Osteoblast (primary cell): Measurements from ENCODE around the gene CXCR5. TPM values are rescaled to one million over a fixed set of nuclear protein-coding genes. Genes with fewer than 3 reads are reported as not detected.

Experiments used
- DNase-seq: peaks from one replicate; pipeline ENCODE4 v3.0.0; 2011; ENCODE audit warnings: low spot score, mixed read lengths; ENCODE audit not compliant: insufficient read length; ENCODE audit errors: missing footprints
- H2AFZ ChIP-seq: 2 replicates; pipeline ENCODE4 v1.6.0; 2011; ENCODE audit warnings: mild to moderate bottlenecking, low read length
- H3K27ac ChIP-seq: 2 replicates; pipeline ENCODE4 v1.5.1; 2011; ENCODE audit warnings: mild to moderate bottlenecking, low read depth, low read length, moderate library complexity
- H3K27me3 ChIP-seq: 2 replicates; pipeline ENCODE4 v1.6.0; 2012; ENCODE audit warnings: mild to moderate bottlenecking, control low read depth, inconsistent platforms, low read length, moderate library complexity; ENCODE audit not compliant: insufficient read depth
- H3K36me3 ChIP-seq: 2 replicates; pipeline ENCODE4 v1.5.1; 2011; ENCODE audit warnings: mild to moderate bottlenecking, low read length, control low read depth, moderate library complexity; ENCODE audit not compliant: insufficient read depth
- H3K4me1 ChIP-seq: 2 replicates; pipeline ENCODE4 v1.5.1; 2011; ENCODE audit warnings: mild to moderate bottlenecking, low read length, control low read depth, moderate library complexity; ENCODE audit not compliant: insufficient read depth
- H3K4me2 ChIP-seq: 2 replicates; pipeline ENCODE4 v1.6.0; 2011; ENCODE audit warnings: mild to moderate bottlenecking, low read length; ENCODE audit not compliant: insufficient read depth
- H3K4me3 ChIP-seq: fragments of 200-600 bp; sonication (generic); 3 replicates; pipeline ENCODE4 v1.5.1; 2012; ENCODE audit warnings: mild to moderate bottlenecking, low read length, inconsistent platforms; ENCODE audit not compliant: insufficient read depth
- H3K79me2 ChIP-seq: 2 replicates; pipeline ENCODE4 v1.6.0; 2012; ENCODE audit warnings: mild to moderate bottlenecking, low read length, control low read depth, inconsistent platforms; ENCODE audit not compliant: insufficient read depth
- H3K9me3 ChIP-seq: 2 replicates; pipeline ENCODE4 v1.5.1; 2011; ENCODE audit warnings: low read depth, low read length, control low read depth
- H4K20me1 ChIP-seq: 2 replicates; pipeline ENCODE4 v1.6.0; 2012; ENCODE audit warnings: mild to moderate bottlenecking, low read length, control low read depth; ENCODE audit not compliant: insufficient read depth
- CTCF ChIP-seq: IDR thresholded peaks from 2 replicates; pipeline ENCODE4 v1.5.1; 2011; ENCODE audit warnings: mild to moderate bottlenecking, low read depth, low read length, moderate library complexity; ENCODE audit errors: extremely low read depth
- total RNA-seq: library from RNA; depleted of rRNA; stranded (reverse); fragments of >200 nt; gene quantifications from 2 replicates; pipeline ENCODE4 v1.2.3, GENCODE V29; 2012

The CXCR5 gene
- total RNA-seq, 1 donor, result not detected

- Histone ChIP-seq H3K27me3 (no peaks in the 10 kb centered on the region), H3K4me3 (peak overlapping the region; percentile 99), H2AFZ (no peak overlapping the region), H3K9me3 (no peaks in the 10 kb centered on the region), H4K20me1 (peaks cover 50% of the 10 kb centered on the region), H3K4me1 (peaks cover 59% of the 10 kb centered on the region), H3K4me2 (peak overlapping the region; percentile 97), H3K27ac (peak overlapping the region; percentile 92), H3K79me2 (peaks cover 55% of the 10 kb centered on the region), H3K36me3 (no peaks in the 10 kb centered on the region)
- TF ChIP-seq CTCF, result no peak
- peak; percentile 97 for DNase-seq
These were observed 41.2 kb downstream of the CXCR5 start for GRCh38 chr11:118924591-118925585.

GRCh38 chr11:118927554-118928100 is 43.9 kb downstream of the CXCR5 start:
- TF ChIP-seq CTCF, result no peak
- peak overlapping the region; percentile 71 for H3K4me3 ChIP-seq
- H3K9me3 ChIP-seq, result no peaks in the 10 kb centered on the region
- H3K4me1 ChIP-seq, result peaks cover 39% of the 10 kb centered on the region
- DNase-seq, result peak; percentile 68
- peaks cover 28% of the 10 kb centered on the region for H3K79me2 ChIP-seq
- no peak overlapping the region for H2AFZ ChIP-seq
- peaks cover 24% of the 10 kb centered on the region for H4K20me1 ChIP-seq
- no peaks in the 10 kb centered on the region for H3K36me3 ChIP-seq
- peak overlapping the region; percentile 80 for H3K4me2 ChIP-seq
- peaks cover 8% of the 10 kb centered on the region for H3K27me3 ChIP-seq
- no peak overlapping the region for H3K27ac ChIP-seq

- Histone ChIP-seq H3K4me3 (peak overlapping the region; percentile 71), H2AFZ (peak overlapping the region; percentile 45), H3K27ac (peak overlapping the region; percentile 47), H3K4me2 (peak overlapping the region; percentile 80), H3K9me3 (no peaks in the 10 kb centered on the region), H3K36me3 (no peaks in the 10 kb centered on the region), H4K20me1 (peaks cover 18% of the 10 kb centered on the region), H3K79me2 (peaks cover 21% of the 10 kb centered on the region), H3K4me1 (peaks cover 32% of the 10 kb centered on the region), H3K27me3 (peaks cover 8% of the 10 kb centered on the region)
- peak; percentile 99 for DNase-seq
- TF ChIP-seq CTCF, result peak; percentile 95
These were observed 44.6 kb downstream of the CXCR5 start for GRCh38 chr11:118928101-118928869.
